ENCODE measurements around the gene PLCG2.
"Not testable (repeated sequence)": the region's sequence is repeated elsewhere in the genome, so short reads cannot be mapped to it uniquely, and the experiment has no call there.

Gene PLCG2

DNA sequence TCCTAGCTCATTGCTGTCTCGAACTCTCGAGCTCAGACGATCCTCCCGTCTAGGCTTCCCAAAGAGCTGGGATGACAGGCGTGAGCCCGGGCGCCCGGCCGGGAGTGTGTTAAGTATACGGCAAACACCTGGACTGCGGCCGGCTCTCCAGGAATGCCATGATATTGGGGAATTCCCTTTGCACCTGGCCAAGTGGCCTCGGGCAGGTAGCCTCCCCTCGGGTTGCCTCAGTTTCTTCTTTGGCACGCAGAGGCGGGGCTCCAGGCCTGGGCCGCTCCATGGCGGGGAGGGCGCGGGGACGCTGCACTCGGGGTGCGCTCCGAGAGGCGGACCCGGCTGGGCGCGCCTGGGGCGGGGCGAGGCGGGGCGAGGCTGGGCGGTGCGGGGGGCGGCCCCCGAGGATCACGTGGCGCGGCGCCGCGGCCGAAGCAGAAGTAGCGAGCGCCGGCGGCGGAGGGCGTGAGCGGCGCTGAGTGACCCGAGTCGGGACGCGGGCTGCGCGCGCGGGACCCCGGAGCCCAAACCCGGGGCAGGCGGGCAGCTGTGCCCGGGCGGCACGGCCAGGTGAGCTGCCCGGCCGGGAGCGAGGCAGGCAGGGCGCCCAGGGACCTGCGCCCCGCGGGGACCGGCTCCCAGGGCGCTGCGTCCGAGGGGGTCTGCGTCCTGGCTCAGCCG lies at the start of gene PLCG2:
PLCG2 (plus strand) TSS at position 431 of the 675 bp plus-strand sequence. CDS start 6,699 bp downstream, outside the sequence.
- DNase-seq (ENCODE audit: low read depth): no peak

DNA sequence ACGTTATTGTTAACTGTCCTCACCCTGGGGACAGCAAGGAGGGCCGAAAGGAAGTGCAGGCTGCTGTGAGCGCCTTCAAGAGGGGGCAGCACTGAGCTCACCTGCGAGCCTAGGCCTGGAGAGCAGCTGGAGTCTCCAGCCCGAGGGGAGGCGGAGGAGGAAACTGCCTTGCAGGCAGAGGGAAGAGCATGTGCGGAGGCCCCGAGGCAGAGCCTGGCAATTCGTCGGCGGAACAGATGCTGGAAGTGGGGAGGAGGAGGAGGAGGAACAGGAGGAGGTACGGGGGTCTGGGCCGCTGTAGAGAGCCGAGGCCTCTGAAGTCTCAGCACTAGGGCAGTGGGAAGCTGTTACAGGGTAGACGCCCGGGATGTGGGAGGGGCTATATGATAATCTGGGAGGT lies 49.6 kb upstream of the PLCG2 start:
- DNase-seq (ENCODE audit: low read depth): no peak

DNA sequence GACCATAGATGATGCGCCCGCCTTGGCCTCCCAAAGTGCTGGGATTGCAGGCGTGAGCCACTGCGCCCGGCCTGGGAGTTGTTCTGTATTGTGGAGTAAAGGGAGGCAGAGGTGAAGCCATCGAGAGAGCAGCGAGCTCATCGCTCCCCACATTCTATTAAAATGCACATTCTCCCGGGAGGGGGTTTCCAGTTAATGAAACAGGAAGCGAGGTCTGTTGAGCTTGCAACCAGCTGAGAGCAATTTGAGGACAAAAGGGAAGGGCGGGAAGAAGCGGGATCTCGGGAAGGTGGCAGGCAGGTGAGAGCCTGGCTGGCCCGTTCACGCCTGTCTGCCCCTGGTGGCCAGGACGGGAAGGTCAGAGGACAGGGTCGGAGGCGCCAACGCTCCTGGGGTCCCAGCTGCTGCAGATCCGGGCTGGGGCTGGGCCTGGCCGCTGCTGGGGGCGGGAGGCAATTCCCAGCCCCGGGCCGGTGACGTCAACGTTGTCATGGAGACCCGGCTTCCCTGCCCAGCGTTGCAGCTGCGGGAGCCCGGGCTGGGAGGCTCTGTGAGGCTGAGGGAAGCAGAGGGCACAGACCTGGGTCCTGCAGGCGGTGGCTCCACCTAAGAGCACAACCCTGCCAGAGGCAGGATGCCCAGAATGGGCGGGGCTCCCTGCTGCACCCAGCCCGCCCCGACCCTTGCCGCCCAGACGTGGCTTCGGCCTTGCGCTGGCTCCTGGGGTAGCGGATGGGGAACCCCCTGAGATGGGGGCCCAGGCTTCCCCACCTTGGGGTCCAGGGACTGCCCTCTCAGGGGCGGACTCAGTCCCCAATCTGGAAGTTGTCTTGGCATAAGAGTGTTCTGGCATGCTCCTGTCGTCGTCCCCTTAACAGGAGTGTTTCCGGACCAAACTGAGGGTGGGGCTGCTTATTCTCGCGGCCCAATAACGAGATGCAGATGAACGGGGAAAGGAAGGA lies 48.7 kb upstream of the PLCG2 start:
- no peak for DNase-seq (ENCODE audit: low read depth)

DNA sequence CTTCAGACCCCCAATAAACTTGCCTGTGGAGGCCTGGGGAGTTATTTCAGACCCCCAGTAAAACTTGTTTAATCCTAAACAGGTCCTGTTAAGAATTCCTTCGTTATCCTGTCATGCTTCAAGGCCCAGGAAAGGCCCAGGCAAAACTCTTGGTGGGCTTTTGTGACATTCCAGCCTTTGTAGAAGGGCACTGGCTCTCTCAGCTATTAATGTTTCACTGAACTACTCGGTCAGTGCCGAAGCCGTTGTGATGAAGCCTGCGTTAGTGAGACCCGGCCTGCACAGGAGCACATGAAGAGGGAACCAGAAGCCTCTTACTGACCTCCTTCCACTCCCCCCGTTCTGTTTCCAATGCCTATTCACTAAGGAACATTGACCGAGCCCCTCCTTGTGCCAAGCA lies 47.4 kb upstream of the PLCG2 start:
- no peak for DNase-seq (ENCODE audit: low read depth)

DNA sequence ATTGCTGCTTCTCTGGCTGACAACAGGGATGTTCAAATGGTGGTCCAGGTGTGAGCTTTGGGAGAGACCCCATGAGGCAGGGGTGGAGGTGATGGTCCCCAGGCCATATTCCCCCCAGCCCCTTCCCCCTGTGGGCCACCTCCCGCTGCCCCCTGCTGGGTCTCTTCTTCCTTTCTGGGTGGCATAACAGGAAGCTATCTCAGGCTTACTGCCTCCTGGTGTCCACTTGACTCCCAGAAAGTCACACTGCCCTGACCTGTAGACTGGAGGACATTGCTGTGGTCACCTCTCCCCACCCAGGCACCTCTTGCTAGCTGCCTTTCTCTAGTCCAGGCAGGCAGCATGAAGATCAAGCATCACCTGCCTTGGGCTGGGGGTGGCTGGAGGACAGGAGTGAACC lies 46.4 kb upstream of the PLCG2 start:
- no peak for DNase-seq (ENCODE audit: low read depth)

DNA sequence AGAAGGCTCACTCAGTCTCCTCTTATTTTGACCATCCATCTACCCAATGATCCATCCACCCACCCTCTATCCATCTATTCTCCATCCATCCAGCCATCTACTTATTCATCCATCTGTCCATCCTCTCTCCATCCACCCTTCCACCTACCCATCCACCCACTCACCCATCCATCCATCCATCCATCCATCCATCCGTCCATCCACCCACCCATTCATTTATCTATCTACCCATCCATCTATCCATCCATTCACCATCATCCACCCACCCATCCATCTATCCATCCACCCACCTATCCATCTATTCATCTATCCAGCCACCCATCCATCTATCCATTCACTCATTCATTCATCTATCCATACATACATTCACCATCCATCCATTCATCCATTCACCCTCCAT lies 45.8 kb upstream of the PLCG2 start:
- DNase-seq (ENCODE audit: low read depth): no peak

DNA sequence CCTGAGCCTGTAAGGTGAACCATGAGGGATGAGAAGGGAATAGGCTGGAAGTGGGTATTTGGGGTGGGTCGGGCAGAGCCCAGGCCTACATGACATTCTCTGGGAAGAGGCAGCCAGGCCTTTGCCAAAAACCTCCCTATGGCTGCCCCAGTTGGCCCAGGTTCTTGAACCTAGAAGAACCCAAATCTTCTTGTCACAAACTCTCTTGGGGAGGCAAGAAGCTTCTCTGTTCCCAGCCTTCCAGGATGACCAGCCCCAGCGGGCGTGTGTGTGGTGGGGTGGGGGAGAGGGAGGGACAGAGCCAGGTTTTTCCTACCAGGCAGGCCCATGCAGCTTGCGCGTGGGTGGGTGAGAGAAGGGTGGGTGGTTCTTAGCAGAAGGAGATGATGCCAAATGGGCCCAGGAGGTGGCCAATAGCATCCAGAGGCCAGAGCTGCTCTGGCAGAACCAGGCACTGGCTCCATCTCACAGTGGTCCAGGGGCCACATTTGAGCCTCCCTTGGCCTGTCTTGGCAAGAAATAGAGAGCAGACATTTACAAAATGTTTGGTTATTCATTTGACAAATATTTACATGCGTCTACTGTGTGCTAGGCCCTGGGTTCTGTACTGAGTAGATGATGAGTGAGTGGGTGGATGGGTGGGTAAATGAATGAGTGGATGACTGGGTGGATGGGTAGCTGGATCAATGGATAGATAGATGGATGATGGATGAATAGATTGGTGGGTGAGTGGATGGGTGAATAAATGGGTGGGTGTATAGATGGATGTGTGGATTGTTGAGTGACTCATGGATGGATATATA lies 44.3 kb upstream of the PLCG2 start:
- DNase-seq (ENCODE audit: low read depth): no peak

DNA sequence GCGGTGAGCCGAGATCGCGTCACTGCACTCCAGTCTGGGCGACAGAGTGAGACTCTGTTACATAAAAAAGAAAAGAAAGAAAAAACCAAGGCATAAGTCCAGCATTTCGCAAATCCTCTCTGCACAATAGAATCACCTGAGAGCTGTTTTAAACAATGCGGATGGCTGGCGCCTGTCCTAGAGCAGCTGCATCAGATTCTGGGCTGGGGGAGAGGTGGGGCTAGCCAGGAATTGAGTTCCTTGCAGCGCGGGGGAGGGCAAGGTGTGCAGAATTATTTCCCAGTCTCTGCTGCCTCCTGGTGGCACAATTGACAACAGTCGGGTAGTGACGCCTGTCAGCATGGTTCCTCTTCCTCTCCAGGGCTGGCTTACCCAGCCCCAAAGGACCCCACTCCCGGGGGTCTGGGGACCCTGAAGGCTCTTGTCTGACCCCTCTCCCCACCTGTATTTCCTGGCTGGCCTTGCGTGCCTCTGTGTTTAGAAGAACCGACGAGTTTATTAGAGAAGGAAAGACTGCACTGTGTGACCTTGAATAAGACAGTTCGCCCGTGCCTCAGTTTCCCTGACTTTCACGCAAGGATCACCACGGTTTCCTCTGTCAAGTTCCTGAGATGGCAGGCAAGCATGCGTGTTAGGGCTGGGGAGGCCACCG lies 41.1 kb upstream of the PLCG2 start:
- DNase-seq (ENCODE audit: low read depth): no peak

DNA sequence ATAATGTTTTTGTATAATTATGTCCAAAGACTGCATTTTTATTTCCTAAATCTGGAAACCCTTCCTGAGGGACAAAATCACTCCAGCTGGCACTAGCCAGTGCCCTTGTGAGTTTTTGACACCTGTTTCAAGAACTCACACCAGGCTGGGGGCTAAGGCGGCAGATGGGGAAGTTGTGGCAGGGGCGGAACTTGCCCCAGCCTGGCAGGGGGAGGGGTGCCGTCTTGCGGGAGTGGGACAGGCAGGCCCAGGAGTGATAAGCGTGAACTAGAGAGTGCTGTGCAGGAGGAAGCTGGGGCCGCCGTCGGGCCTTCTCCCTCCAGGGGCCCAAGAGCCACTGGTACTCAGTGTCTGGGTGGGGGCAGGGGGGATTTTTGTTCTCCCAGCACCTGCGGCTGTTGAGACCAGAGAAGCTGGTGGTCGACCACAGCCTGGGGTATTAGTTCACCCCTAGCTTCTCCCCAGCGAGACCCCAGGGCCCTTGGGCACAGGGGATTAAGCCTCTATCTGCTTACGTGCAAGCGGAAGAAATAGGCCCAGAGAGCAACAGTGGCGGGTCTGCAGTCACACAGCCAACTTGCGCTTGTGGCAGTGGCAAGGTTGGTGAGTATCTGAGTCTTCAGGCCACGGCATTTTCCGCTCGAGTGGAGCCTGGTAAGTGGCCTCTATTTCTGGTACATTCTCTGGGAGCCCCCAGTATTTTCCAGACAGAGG lies 40.2 kb upstream of the PLCG2 start:
- DNase-seq (ENCODE audit: low read depth): no peak

DNA sequence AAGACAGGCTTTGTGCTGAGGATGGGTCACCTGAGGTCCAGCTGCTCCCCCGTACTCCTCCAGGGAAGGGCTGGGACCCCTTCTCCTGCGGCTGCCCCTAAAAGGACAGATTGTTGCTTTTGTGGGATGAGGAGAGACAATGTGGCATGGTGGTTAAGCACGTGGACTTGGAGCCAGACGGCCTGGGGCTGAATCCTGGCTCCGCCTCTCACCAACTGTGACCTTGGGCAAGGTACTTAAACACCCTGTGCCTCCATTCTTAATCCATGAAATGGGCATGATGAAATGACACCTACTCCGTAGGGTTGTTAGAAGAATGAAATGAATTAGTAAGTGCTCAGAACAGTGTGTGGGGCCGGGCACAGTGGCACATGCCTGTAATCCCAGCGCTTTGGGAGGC lies 39.6 kb upstream of the PLCG2 start:
- no peak for DNase-seq (ENCODE audit: low read depth)

DNA sequence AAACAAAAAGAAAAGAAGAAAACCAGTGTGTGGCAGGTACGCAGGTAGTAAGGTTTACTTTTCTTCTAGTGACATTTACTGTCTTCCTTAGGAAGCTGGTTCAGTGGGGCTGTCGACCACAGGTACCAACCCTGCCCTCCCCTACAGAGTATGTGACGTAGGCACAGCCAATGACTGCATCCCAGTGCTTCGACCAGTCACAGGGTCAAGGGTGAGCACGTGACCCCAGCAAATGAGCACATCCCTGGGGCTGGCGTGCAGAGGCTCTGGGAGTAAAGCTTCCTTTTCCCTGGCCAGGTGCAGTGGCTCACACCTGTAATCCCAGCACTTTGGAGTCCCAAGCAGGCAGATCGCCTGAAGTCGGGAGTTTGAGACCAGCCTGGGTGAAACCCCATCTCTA lies 38.9 kb upstream of the PLCG2 start:
- no peak for DNase-seq (ENCODE audit: low read depth)

DNA sequence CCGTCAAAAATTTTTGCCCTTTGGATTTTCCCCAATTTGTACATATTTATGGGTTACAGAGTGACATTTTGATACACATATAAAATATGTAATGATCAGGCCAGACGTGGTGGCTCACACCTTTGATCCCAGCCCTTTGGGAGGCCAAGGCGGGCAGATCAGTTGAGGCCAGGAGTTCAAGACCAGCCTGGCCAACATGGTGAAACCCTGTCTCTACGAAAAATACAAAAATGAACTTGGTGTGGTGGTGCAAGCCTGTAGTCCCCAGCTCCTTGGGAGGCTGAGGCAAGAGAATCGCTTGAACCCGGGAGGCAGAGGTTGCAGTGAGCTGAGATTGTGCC lies 37.7 kb upstream of the PLCG2 start:
- DNase-seq (ENCODE audit: low read depth): not testable (repeated sequence)

DNA sequence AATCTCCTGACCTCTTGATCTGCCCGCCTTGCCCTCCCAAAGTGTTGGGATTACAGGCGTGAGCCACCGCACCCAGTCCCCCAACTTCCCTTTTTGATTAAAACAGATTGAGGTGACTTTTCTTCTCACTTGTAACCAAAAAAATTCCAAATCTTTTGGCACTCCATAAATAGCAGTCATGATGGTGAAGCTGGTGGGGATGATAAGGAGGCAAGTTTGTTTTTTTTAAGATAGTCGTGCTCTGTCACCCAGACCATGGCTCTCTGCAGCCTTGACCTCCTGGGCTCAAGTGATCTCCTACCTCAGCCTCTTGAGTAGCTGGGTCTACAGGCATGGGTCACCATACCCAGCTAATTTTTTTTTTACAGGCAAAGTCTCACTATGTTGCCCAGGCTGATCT lies 34.7 kb upstream of the PLCG2 start:
- no peak for DNase-seq (ENCODE audit: low read depth)

DNA sequence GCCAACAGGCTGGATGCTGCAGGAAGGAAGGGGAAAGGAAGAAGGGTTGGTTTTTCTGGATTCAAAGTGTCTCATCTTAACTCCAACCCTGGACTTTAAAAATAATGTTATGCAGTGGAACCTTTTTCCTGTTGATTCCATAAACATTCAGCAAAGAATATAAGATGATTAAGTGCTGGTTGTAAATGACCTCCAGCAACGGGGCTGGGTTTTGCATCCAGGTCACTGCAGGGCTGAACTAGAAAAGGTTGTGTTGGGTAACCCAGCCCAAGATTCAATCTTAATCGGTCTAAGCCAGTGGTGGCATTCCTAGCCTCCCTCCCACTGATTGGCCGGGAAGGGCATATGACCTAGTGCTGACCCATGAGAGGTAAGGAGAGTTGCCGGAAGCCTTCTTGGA lies 34.2 kb upstream of the PLCG2 start:
- DNase-seq (ENCODE audit: low read depth): no peak

DNA sequence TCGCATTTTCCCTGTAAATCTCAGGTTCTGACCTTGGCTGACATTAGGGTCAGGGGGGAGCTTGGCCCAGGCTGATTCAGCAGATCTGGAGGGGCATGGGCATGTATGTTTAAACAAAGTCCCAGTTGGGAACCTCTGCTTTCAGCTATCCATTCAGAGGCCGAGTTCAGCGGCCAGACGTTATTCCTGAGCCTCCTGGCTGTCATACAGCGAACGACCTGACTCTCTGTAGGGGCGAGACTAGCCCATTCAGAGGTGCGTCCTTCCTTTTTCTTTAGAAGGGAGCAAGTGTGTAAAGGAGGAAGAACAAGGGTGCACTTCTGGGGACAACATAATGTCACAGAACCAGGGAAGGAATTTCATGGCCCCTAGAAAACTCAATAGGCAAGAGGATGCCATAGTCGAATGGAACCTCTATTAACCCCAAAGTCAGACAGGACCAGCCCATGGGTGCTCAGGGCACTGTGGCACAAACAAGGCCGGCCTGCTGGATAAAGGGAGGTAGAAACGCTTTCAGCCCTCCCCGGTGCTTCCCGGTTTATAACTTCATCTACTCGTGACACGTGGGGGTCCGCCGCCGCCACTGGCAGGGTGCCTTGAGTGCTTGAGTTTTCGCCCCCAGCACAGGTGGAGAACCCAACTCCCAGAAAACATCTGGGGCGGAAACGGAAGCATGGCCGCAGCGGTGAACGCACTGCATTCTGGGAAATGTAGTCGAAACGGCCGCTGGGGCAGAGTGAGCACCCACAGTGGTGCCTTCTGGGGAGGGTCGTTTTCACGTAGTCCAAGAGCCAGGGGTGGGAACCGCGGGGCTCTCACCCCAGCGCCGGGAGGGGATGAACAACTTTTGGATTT lies 33.2 kb upstream of the PLCG2 start:
- DNase-seq (ENCODE audit: low read depth): no peak

DNA sequence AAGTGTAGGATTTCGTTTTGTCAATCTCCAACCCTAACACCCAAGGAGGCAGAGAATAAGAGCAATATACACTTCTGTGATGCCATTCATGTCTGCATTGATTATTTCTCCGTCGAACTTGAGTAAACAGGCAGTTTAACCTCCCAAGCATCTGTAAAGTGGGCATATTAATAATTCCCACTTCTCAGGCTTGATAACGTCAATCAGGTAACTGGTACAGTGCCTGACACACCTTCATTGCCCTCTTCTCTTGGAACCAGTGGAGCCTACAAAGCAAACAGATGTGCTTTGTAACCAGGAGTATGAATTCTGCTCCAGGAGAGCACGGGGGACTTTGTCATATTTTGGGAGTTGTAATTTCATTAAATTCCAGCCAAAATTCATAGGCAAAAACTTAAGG lies 32.5 kb upstream of the PLCG2 start:
- DNase-seq (ENCODE audit: low read depth): no peak

DNA sequence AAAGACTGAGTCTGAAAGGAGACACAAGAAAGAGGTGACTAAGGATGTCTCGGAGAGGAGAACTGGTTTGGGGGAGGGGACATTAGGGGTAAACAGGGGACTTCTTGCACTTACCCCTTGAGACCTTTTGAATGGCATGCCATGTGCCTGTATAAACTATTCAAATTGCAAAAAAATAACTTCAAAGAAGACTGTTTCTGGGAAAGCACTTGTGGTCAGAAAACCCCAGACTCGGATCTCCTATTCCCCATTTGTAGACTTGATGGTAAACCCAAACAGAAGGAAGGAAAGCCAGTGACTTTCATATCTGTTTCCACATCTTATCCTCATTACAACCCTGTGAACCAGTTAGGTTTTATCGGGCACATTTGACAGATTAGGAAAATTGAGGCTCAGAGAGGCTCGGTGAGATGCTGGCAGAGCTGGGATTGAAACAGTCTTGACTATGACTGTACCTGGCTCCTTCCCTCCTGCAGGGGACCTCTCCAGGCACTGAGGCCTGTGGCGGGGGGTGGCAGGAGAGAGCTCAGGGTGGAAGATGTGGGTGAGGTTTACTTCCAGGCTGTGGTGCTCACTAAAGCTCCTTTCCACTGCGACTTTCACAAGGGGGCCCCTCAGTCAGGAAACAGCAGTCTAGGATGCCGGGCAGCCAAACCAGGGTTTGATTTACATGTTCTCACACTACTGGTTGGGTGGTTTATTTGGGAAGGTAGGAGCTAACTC lies 30.5 kb upstream of the PLCG2 start:
- DNase-seq (ENCODE audit: low read depth): no peak

DNA sequence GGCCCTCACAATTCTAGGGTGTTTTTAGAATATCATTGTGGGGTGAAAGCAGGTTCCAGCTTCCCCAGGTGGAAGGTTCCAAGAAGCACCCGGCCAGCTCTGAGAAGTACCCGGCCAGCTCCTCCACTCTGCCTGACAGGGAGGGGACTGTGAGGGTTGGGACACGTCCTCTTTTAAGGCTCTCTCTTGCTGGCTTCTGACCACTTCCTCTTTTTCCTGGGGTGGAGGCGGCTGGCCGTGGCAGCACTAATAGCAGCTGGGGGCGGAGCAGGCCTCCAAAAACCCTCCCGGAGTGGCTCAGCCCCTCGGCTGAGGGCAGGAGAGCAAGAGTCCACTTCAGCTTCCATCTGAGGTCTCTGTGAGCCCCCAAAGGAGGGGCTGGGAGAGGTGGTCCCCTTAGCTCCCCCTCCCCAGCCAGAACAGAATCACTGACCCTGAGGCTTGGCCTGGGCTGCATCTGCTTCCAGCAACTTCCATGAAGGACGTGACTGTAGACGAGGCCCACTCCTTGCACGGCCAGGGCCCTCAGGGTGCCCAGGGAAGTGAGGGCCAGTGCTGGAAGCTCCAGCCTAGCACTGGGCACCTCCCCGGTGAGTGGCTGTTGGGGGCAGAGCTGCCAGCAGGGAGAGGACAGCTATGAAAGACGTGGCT lies 26.7 kb upstream of the PLCG2 start:
- DNase-seq (ENCODE audit: low read depth): no peak

DNA sequence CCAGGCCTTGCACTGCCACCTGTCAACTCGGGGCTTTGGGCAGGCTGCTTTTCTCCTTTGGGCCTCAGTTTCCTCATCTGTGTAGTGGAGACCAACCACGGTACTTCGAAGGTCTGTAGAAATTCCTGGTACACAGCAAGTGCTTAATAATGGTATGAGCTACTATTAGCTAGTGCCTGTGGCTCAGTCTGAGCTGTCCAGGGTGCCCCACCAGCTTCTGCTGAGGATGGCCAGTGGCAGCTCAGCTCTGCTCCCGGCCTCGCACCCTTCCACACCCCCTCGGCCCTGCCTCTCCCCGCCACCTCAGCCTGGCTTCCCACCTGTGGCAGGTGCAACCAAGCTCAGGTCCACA lies 26.2 kb upstream of the PLCG2 start:
- no peak for DNase-seq (ENCODE audit: low read depth)
